ACC112 (cell line): Measurements from ENCODE around the gene TLR9.

Experiments used
- H2AFZ ChIP-seq: fragments of 200-600 bp; sonication (generic); one replicate; pipeline ENCODE4 v1.6.0; 2017; ENCODE audit warnings: antibody characterized with exemption, low read length; ENCODE audit not compliant: unreplicated experiment
- H3K27ac ChIP-seq: fragments of 200-600 bp; sonication (generic); 2 replicates; pipeline ENCODE4 v1.5.1; 2014; ENCODE audit warnings: low read depth, mild to moderate bottlenecking, antibody characterized with exemption, low read length, moderate library complexity
- H3K27me3 ChIP-seq: fragments of 200-600 bp; sonication (generic); 2 replicates; pipeline ENCODE4 v1.6.1; 2014; ENCODE audit warnings: mild to moderate bottlenecking, antibody characterized with exemption, low read length, moderate library complexity, mixed read lengths; ENCODE audit not compliant: insufficient read depth
- H3K36me3 ChIP-seq: fragments of 200-600 bp; sonication (generic); 2 replicates; pipeline ENCODE4 v1.6.1; 2016; ENCODE audit warnings: mild to moderate bottlenecking, antibody characterized with exemption, low read length, moderate library complexity, mixed read lengths; ENCODE audit not compliant: insufficient read depth
- H3K4me1 ChIP-seq: fragments of 200-600 bp; sonication (generic); one replicate; pipeline ENCODE4 v1.6.1; 2016; ENCODE audit warnings: low read length, mixed read lengths; ENCODE audit not compliant: insufficient read depth, unreplicated experiment, control insufficient read depth
- H3K4me3 ChIP-seq: fragments of 200-600 bp; sonication (generic); 2 replicates; pipeline ENCODE4 v1.5.1; 2014; ENCODE audit warnings: mild to moderate bottlenecking, low read depth, low read length
- H3K79me2 ChIP-seq: fragments of 200-600 bp; sonication (generic); one replicate; pipeline ENCODE4 v1.6.0; 2016; ENCODE audit warnings: low read length; ENCODE audit not compliant: control insufficient read depth, unreplicated experiment, insufficient read depth

TLR9 gene

DNA sequence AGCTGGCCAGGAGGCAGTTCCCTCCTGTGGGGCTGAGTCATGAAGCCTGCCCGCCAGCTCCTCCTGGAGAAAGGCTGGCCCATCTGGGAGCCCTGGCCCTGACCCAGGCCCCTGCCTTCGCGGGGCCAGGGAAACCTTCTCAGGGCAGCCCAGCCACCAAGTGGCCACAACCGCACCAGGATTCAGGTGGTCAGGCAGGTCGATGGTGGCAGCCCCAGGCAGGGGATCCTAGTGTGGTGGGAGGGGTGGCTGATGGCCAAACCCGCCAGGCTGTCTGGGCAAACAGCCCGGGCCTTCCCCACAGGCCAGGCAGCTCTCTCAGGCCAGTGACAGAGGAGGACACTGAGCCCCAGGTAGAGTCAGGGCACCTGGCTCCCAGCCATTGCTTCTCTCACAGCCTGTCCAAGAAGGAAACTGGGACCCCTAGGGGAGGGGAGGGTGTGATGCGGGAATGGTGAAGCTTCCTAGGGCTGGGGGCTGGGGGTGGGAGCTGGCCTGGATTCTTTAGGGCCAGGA is 12.3 kb upstream of the TLR9 start:
- Histone ChIP-seq H3K36me3 (no peaks in the 10 kb centered on the region), H3K27ac (peak overlapping the region; percentile 71), H3K4me3 (peak overlapping the region; percentile 82), H3K79me2 (peaks cover 53% of the 10 kb centered on the region), H2AFZ (no peak overlapping the region), H3K27me3 (no peaks in the 10 kb centered on the region), H3K4me1 (peaks cover 34% of the 10 kb centered on the region)

- Histone ChIP-seq H3K4me1 (peaks cover 34% of the 10 kb centered on the region), H2AFZ (no peak overlapping the region), H3K27ac (peak overlapping the region; percentile 71), H3K27me3 (no peaks in the 10 kb centered on the region), H3K36me3 (no peaks in the 10 kb centered on the region), H3K4me3 (peak overlapping the region; percentile 64), H3K79me2 (peaks cover 53% of the 10 kb centered on the region)
Observed at GRCh38 chr3:52237006-52237656, 11.7 kb upstream of the TLR9 start.

DNA sequence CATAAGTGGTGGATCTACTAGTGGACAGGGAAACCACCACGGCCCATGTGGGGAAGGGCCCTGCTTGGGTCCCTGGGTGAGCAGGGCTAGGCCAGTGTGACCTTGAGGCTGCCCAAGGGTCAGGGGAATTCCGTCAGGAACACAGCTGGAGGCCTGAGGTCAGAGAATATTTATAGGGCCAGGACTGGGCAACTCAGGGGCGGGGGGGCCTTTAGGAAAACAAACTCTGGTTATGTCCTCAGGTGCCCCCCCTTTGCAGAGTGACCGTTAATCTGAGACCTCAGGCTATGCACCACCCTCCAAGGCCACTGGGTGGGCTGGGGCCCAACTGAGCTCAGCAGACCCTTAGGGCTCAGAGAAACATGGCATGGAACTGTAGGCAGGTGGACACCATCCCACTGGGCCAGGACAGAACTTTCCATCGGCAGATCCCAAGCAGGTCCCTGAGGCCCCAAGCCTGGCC is 11.0 kb upstream of the TLR9 start:
- peak overlapping the region; percentile 71 for H3K27ac ChIP-seq
- H3K27me3 ChIP-seq: no peaks in the 10 kb centered on the region
- H3K36me3 ChIP-seq: no peaks in the 10 kb centered on the region
- no peak overlapping the region for H2AFZ ChIP-seq
- peaks cover 34% of the 10 kb centered on the region for H3K4me1 ChIP-seq
- H3K4me3 ChIP-seq: peak overlapping the region; percentile 17; the same call in 1 of the 2 replicates
- H3K79me2 ChIP-seq: peaks cover 53% of the 10 kb centered on the region

DNA sequence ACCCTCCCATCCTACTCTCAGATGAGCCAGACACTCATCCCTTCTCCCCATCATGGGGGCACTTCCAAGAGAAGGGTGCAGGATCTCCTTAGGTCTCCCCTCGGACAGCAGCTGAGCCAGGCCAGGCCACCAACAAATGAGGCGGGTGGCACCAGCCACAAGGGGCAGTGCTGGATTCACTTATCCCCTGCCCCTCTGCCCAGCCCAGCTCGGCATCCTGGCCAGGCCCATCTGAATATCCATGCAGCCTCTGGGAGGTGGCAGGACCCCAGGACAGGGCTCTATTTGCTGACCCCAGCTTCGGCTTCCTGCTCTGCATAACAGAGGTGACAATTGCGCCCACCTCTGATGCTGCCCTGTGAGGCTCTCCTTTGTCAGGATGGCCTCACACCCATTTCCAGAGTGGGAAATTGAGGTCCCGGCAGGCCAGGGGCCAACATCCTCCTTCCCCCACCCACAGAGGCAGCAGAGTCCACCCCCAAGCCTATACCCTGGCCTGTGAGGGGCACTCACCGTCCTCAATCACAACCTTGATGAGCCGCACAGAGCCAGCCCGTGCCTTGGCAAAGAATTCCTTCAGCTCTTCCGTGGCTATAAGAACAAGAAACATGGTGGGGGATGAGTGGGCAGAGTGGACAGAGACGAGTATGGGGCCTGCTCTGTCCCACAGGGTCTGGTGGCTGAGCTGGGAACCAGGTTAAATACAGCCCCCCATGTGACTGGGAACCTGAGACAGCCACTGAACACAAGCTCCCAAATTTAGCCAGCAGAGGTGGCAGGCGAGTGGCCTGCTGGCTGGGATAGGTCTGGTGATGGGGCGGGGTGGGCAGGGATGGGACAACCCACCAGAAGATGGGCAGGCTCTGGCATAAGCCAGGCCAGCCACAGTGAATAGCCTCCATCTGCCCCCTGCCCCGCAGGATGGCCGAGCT is 9.3 kb upstream of the TLR9 start:
- Histone ChIP-seq H2AFZ (no peak overlapping the region), H3K4me3 (no peak overlapping the region), H3K36me3 (0 out of 2 replicates have a peak, but pooled peaks cover under 1% of the 10 kb centered on the region), H3K79me2 (peaks cover 49% of the 10 kb centered on the region), H3K27ac (no peak overlapping the region), H3K4me1 (peaks cover 21% of the 10 kb centered on the region), H3K27me3 (no peaks in the 10 kb centered on the region)

DNA sequence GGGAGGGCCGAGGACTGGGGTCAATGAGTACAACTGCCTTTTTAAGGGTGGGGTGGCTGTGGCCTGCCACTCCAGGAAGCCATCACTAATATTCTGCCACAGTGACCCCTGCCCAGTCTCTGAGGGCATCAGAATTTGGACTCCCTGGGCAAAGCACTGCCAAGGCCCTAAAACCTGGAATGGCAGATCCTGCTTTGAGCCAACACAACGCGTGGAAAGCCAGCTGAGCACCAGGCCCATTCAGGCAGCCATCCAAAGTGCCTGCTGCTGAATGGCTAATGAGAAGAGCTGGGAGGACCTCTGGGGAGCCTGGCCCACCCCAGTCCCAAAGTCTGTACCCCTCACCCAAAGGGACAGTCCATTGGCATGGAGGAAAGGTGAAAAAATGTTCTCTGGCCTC is 8.5 kb upstream of the TLR9 start:
- Histone ChIP-seq H2AFZ (no peak overlapping the region), H3K36me3 (0 out of 2 replicates have a peak, but pooled peaks cover 3% of the 10 kb centered on the region), H3K79me2 (peaks cover 44% of the 10 kb centered on the region), H3K27ac (no peak overlapping the region), H3K4me3 (no peak overlapping the region), H3K27me3 (no peaks in the 10 kb centered on the region), H3K4me1 (peaks cover 20% of the 10 kb centered on the region)

- Histone ChIP-seq H3K27ac (no peak overlapping the region), H3K4me1 (peaks cover 18% of the 10 kb centered on the region), H3K4me3 (no peak overlapping the region), H3K27me3 (no peaks in the 10 kb centered on the region), H2AFZ (no peak overlapping the region), H3K79me2 (peaks cover 38% of the 10 kb centered on the region), H3K36me3 (0 out of 2 replicates have a peak, but pooled peaks cover 3% of the 10 kb centered on the region)
Observed at GRCh38 chr3:52233108-52233591, 7.7 kb upstream of the TLR9 start.

DNA sequence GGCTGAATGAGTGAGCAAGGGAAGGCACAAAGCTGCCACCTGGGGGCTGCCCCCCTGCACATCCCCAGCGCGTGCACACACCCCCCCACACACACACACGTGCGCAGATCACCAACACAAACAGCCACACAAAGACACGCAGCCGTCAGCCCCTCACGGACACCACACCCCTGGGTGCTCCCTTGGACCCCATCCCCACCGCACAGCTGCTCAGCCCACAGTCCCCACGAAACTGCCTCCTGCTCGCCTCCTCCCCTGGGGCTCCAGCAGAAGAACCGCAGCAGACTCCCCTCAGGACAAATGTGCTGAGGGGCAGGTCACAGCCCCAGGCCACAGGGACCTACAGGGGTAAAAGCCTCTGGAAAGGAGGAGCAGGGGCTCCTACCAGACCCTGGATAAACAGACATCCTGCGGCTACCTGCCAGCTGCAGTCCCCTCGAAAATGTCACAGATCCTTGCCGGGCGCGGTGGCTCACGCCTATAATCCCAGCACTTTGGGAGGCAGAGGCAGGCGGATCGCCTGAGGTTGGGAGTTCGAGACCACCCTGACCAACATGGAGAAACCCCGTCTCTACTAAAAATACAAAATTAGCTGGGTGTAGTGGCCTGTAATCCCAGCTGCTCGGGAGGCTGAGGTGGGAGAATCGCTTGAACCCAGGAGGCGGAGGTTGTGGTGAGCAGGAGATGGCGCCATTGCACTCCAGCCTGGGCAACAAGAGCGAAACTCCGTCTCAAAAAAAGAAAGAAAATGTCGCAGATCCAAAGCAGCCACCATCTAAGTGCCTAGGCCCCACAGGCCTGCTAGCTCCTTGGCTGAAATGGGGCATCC is 7.0 kb upstream of the TLR9 start:
- no peak overlapping the region for H3K27ac ChIP-seq
- no peak overlapping the region for H3K4me3 ChIP-seq
- H3K4me1 ChIP-seq: peaks cover 12% of the 10 kb centered on the region
- H3K79me2 ChIP-seq: peaks cover 33% of the 10 kb centered on the region
- no peak overlapping the region for H2AFZ ChIP-seq
- no peaks in the 10 kb centered on the region for H3K27me3 ChIP-seq
- H3K36me3 ChIP-seq: 0 out of 2 replicates have a peak, but pooled peaks cover 3% of the 10 kb centered on the region

DNA sequence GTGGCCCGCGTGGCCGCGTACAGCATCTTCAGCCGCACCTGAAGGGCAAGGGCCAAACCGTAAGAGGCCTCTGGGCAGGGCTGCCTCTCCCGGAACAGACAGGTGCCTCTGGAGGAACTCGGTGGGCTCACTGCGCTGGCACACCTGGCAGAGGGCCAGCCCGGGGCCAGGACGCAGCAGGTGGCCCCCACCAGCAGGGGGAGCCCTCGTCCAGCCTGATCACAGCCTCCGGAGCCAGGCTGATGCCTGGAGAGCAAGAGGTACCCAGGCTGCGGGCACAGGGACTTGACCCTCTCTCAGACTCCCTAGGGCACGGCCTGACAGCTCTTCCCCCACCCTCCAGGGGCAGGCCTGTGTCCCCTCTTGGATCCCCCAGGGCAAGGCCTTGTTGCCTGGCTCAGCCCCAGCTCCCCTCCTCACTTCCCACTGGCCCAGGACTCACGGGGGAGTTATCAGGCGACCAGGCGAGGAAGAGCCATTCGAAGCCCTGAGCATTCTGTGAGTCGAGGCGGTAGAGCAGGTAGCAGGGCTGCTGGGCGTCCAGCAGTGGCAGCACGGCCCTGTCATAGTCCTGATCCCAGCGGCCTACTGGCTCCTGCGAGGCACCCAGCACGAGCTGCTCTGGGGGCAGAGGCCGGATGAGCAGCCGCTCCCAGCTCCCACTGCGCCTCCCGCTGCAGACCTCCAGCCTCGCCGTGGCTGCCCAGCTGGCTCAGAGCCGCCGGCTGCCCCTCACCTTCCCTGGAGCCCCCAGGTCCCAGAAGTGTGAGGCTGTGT is 6.2 kb upstream of the TLR9 start:
- Histone ChIP-seq H2AFZ (no peak overlapping the region), H3K36me3 (0 out of 2 replicates have a peak, but pooled peaks cover 3% of the 10 kb centered on the region), H3K27ac (no peak overlapping the region), H3K27me3 (no peaks in the 10 kb centered on the region), H3K79me2 (peaks cover 26% of the 10 kb centered on the region), H3K4me1 (peaks cover 5% of the 10 kb centered on the region), H3K4me3 (no peak overlapping the region)

- Histone ChIP-seq H3K4me3 (no peak overlapping the region), H2AFZ (no peak overlapping the region), H3K27ac (no peak overlapping the region), H3K79me2 (peaks cover 20% of the 10 kb centered on the region), H3K4me1 (no peaks in the 10 kb centered on the region), H3K36me3 (0 out of 2 replicates have a peak, but pooled peaks cover 3% of the 10 kb centered on the region), H3K27me3 (no peaks in the 10 kb centered on the region)
Observed at GRCh38 chr3:52230889-52231499, 5.5 kb upstream of the TLR9 start.
